HFF-Myc (cell line): Measurements from ENCODE around the gene NDE1.

Experiments
- DNase-seq: peaks from one replicate; pipeline ENCODE4 v3.0.0-alpha.2; 2011; ENCODE audit warnings: low read depth; ENCODE audit errors: extremely low read depth
- H3K4me3 ChIP-seq: replicated peaks from 2 replicates; pipeline ENCODE4 v1.5.1; 2011; ENCODE audit warnings: low read depth, mild to moderate bottlenecking, control low read depth, low read length
- TF ChIP-seq, protein P1 (sequence below): IDR thresholded peaks from 2 replicates; pipeline ENCODE4 v1.5.1; 2012; ENCODE audit warnings: mild to moderate bottlenecking, low read depth, low read length, control low read depth; ENCODE audit errors: missing control alignments

The NDE1 gene

DNA sequence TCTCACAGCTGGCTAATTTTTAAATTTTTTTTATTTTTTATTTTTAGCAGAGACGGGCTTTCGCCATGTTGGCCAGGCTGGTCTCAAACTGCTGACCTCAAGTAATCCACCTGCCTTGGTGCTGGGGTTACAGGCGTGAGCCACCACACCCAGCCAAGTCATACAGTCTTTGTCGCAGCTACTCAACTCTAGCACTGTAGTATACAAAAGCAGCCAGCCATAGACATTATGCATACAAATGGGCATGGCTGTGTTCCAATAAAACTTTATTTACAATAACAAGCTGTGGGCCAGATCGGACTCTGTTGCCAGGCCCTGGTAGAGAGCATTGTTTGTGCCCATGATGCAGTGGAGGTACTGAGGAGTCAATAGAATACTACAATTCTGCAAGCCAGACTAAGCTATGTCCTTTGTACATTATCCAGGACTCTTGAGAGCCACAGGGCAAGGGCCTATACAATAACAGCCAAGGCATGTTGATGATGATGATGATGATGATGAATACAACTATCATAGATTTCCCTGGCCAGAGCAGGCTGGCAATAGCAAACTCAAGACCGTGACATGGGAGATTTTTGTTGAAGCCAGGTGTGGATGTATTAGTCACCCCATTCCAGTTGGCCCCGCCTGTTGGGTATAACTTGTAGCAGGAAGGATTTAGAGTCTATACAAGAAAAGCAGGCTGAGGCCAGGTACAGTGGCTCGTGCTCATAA, 104.9 kb downstream of the NDE1 start:
- TF ChIP-seq, protein P1, sequence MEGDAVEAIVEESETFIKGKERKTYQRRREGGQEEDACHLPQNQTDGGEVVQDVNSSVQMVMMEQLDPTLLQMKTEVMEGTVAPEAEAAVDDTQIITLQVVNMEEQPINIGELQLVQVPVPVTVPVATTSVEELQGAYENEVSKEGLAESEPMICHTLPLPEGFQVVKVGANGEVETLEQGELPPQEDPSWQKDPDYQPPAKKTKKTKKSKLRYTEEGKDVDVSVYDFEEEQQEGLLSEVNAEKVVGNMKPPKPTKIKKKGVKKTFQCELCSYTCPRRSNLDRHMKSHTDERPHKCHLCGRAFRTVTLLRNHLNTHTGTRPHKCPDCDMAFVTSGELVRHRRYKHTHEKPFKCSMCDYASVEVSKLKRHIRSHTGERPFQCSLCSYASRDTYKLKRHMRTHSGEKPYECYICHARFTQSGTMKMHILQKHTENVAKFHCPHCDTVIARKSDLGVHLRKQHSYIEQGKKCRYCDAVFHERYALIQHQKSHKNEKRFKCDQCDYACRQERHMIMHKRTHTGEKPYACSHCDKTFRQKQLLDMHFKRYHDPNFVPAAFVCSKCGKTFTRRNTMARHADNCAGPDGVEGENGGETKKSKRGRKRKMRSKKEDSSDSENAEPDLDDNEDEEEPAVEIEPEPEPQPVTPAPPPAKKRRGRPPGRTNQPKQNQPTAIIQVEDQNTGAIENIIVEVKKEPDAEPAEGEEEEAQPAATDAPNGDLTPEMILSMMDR = no peak
- H3K4me3 ChIP-seq = no peak overlapping the region
- DNase-seq = no peak

DNA sequence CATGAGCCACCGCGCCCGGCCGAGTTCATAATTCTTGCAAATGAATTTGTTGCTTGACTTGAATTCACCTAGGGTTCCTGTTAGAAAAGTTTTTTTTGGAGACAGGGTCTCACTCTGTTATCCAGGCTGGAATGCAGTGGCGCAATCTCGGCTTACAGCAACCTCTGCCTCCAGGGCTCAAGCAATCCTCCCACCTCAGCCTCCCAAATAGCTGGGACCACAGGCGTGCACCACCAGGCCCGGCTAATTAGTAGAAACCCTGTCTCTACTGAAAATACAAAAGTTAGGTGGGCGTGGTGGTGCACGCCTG, 107.0 kb downstream of the NDE1 start:
- H3K4me3 ChIP-seq = no peak overlapping the region
- DNase-seq = no peak
- TF ChIP-seq, protein P1 = no peak

DNA sequence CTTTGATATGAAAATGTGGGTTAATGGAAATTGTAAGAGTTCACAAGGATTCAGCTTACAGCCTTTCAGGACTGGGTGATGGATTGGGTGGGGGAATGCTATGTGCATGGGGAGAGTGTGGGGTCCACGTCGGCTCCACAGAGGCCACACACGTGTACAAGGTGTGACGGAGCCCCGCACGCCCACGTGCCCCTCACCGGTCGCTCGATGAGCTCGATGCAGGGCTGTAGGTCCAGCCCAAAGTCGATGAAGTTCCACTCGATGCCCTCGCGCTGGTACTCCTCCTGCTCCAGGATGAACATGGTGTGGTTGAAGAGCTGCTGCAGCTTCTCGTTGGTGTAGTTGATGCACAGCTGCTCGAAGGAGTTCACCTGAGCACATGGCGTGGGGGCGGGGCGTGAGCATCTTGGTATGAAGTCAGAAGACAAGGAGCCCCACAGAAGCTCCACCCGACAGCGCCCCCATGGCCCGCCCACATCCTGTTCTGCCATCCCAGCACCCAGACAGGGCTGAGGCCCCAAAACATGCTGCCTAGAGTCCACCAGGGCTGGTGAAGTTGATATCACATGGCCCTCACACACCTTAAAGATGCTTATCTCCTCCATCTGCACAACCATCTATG, 107.7 kb downstream of the NDE1 start:
- TF ChIP-seq, protein P1 = no peak
- no peak for DNase-seq
- H3K4me3 ChIP-seq = no peak overlapping the region

DNA sequence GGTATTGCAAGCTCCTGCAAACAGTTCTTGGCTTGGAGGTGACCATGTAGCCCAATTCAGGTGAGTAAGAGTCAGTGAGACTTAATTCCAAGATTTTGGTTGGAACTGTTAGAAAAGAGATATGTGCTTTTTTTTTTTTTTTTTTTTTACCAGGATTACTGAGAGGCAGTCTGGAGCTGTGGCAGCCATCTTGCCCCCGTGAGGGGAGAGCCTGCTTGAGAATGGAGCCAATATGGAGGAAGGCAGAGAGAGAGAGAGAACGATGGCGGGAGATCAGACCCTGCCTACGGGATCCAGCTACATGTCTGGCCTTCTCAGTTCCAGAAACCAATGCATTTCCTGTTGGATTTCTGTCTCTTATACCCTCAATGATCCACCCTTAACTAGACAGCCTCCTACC, 109.0 kb downstream of the NDE1 start:
- DNase-seq = no peak
- H3K4me3 ChIP-seq = no peak overlapping the region
- TF ChIP-seq, protein P1 = no peak

DNA sequence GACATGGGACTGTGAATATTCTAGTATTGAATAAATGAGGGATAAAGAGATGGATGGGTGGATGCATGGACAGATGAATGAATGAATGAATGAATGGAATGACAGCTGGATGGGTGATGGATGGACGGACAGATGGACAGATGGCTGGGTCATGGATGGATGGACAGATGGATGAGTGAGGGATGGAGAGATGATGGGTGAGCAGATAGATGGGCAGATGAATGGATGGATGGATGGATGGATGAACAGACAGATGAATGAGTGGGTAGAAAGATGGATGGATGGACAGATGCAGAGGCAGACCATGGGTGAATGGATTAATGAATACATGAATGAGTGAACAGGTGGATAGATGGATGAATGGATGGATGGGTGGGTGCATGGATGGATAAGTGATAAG, 110.1 kb downstream of the NDE1 start:
- TF ChIP-seq, protein P1 = no peak
- no peak for DNase-seq
- H3K4me3 ChIP-seq = no peak overlapping the region

DNA sequence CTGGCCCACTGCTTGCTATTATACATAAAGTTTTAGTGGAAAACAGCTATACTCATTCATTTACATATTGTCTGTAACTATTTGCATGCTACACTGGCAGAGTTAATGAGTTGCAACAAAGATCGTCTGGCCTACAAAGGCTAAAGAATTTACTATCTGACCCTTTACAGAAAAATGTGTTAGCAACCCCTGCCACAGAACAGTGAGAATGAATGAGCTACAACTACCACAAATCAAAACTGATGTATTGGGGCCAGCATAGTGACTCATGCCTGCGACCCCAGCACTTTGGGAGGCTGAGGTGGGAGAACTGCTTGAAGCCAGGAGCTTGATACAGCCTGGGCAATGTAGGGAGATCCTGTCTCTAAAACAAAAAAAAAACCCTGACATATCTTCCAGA, 114.1 kb downstream of the NDE1 start:
- no peak overlapping the region for H3K4me3 ChIP-seq
- TF ChIP-seq, protein P1 = no peak
- no peak for DNase-seq
